ENCODE data around the gene CUZD1.

GRCh38 chr10:122856902-122857301, 11.2 kb upstream of the CUZD1 start:
- TF ChIP-seq ATF3 (CRISPR knock-in tag; conservative IDR thresholded peaks at IDR 0.05) (no peak), CTCF (IDR thresholded peaks at IDR 0.05) (no peak), RELA (CRISPR knock-in tag; IDR thresholded peaks at IDR 0.05; ENCODE audit: borderline replicate concordance) (no peak), KAT7 (CRISPR knock-in tag; IDR thresholded peaks at IDR 0.05; ENCODE audit: borderline replicate concordance) (no peak)

Measured in WTC11 (cell line).